HEK293 (cell line): Measurements from ENCODE around the gene SH3BP1.

Experiments
- CTCF ChIA-PET: fragments of 350-600 bp; formaldehyde crosslinking; extraction: SDS; loops from one replicate; lab custom pipeline; 2021; ENCODE audit warnings: antibody characterized with exemption; lab: Yijun Ruan, JAX
- POLR2A ChIA-PET: fragments of 300-600 bp; formaldehyde crosslinking; extraction: SDS; loops from one replicate; lab custom pipeline; 2020; ENCODE audit warnings: antibody characterized with exemption, inconsistent platforms; lab: Yijun Ruan, JAX
- H3K27ac ChIP-seq: fragments of 200-500 bp; sonication (Bioruptor generic); 2 replicates; pipeline ENCODE4 v1.5.1; 2014; ENCODE audit warnings: low read depth, low read length, control low read depth, inconsistent platforms; ENCODE audit errors: extremely low read depth
- H3K36me3 ChIP-seq, 2 experiments: fragments of 200-500 bp in 1 of 2; sonication (Bioruptor generic) in 1 of 2; 1 replicate in 1 of 2; 2 replicates in 1 of 2; pipeline ENCODE4 v1.5.1; 2014 to 2017; ENCODE audit warnings: inconsistent platforms in 2 of 2, low read length in 2 of 2; ENCODE audit not compliant: control insufficient read depth in 2 of 2, insufficient read depth in 1 of 2
- H3K4me1 ChIP-seq: fragments of 200-500 bp; sonication (Bioruptor generic); 2 replicates; pipeline ENCODE4 v1.5.1; 2014; ENCODE audit warnings: mild to moderate bottlenecking, low read length, inconsistent platforms; ENCODE audit not compliant: control insufficient read depth, insufficient read depth
- H3K4me3 ChIP-seq: 2 replicates; pipeline ENCODE4 v1.5.1; 2011; ENCODE audit warnings: low read depth, mild to moderate bottlenecking, control low read depth, low read length, moderate library complexity
- H3K9me3 ChIP-seq: fragments of 200-500 bp; sonication (Bioruptor generic); 2 replicates; pipeline ENCODE4 v1.5.1; 2014; ENCODE audit warnings: low read depth, low read length, inconsistent platforms; ENCODE audit not compliant: control insufficient read depth, insufficient read depth
- GLIS2 ChIP-seq: fragments of 450-650 bp; formaldehyde crosslinking; IDR thresholded peaks from 2 replicates; pipeline ENCODE4 v1.5.1; 2016; ENCODE audit warnings: missing biosample characterization, missing genetic modification characterization
- HOXD13 ChIP-seq: sonication (generic); formaldehyde crosslinking; IDR thresholded peaks from 2 replicates; pipeline ENCODE4 v1.8.0; 2022; ENCODE audit warnings: missing genetic modification reagents, borderline replicate concordance
- SCRT2 ChIP-seq: fragments of 450-650 bp; formaldehyde crosslinking; IDR thresholded peaks from 2 replicates; pipeline ENCODE4 v1.5.1; 2016; ENCODE audit warnings: missing biosample characterization, missing genetic modification characterization
- WT1 ChIP-seq: fragments of 450-650 bp; formaldehyde crosslinking; IDR thresholded peaks from 2 replicates; pipeline ENCODE4 v1.5.1; 2016; ENCODE audit warnings: missing biosample characterization, missing genetic modification characterization
- ZBTB17 ChIP-seq: fragments of 450-650 bp; formaldehyde crosslinking; IDR thresholded peaks from 2 replicates; pipeline ENCODE4 v1.5.1; 2016; ENCODE audit warnings: missing biosample characterization, missing genetic modification characterization
- ZBTB20 ChIP-seq: fragments of 450-650 bp; formaldehyde crosslinking; IDR thresholded peaks from 2 replicates; pipeline ENCODE4 v1.5.1; 2016; ENCODE audit warnings: missing biosample characterization, missing genetic modification characterization
- ZEB2 ChIP-seq: fragments of 450-650 bp; formaldehyde crosslinking; IDR thresholded peaks from 2 replicates; pipeline ENCODE4 v1.5.1; 2016; ENCODE audit warnings: missing biosample characterization, missing genetic modification characterization
- ZFP41 ChIP-seq: fragments of 450-650 bp; formaldehyde crosslinking; IDR thresholded peaks from 2 replicates; pipeline ENCODE4 v1.5.1; 2016; ENCODE audit warnings: missing biosample characterization, missing genetic modification characterization, borderline replicate concordance
- ZIC2 ChIP-seq: fragments of 450-650 bp; formaldehyde crosslinking; IDR thresholded peaks from 2 replicates; pipeline ENCODE4 v1.5.1; 2016; ENCODE audit warnings: missing biosample characterization, missing genetic modification characterization
- ZNF202 ChIP-seq: fragments of 450-650 bp; formaldehyde crosslinking; IDR thresholded peaks from 2 replicates; pipeline ENCODE4 v1.5.1; 2016; ENCODE audit warnings: missing biosample characterization, missing genetic modification characterization, borderline replicate concordance
- ZNF23 ChIP-seq: fragments of 450-650 bp; formaldehyde crosslinking; IDR thresholded peaks from 2 replicates; pipeline ENCODE4 v1.5.1; 2016; ENCODE audit warnings: missing biosample characterization, missing genetic modification characterization, borderline replicate concordance
- ZNF311 ChIP-seq: fragments of 450-650 bp; formaldehyde crosslinking; IDR thresholded peaks from 2 replicates; pipeline ENCODE4 v1.5.1; 2017; ENCODE audit warnings: missing biosample characterization, missing genetic modification characterization, borderline replicate concordance
- ZNF473 ChIP-seq: fragments of 450-650 bp; formaldehyde crosslinking; IDR thresholded peaks from 2 replicates; pipeline ENCODE4 v1.5.1; 2017; ENCODE audit warnings: missing biosample characterization, missing genetic modification characterization
- ZNF510 ChIP-seq: fragments of 450-650 bp; formaldehyde crosslinking; IDR thresholded peaks from 2 replicates; pipeline ENCODE4 v1.5.1; 2018; ENCODE audit warnings: mild to moderate bottlenecking, missing genetic modification characterization, missing biosample characterization; ENCODE audit not compliant: insufficient replicate concordance
- ZNF544 ChIP-seq: fragments of 450-650 bp; formaldehyde crosslinking; IDR thresholded peaks from 2 replicates; pipeline ENCODE4 v1.5.0; 2017; ENCODE audit warnings: missing biosample characterization, missing genetic modification characterization
- ZNF560 ChIP-seq: fragments of 450-650 bp; formaldehyde crosslinking; IDR thresholded peaks from 2 replicates; pipeline ENCODE4 v1.5.1; 2017; ENCODE audit warnings: missing biosample characterization, missing genetic modification characterization, borderline replicate concordance
- ZNF600 ChIP-seq: fragments of 450-650 bp; formaldehyde crosslinking; IDR thresholded peaks from 2 replicates; pipeline ENCODE4 v1.5.1; 2016; ENCODE audit warnings: missing biosample characterization, missing genetic modification characterization
- ZNF626 ChIP-seq: fragments of 450-650 bp; sonication (Bioruptor Pico); formaldehyde crosslinking; IDR thresholded peaks from 2 replicates; pipeline ENCODE4 v1.5.1; 2018; ENCODE audit warnings: missing biosample characterization, missing genetic modification characterization, inconsistent platforms
- ZNF707 ChIP-seq: fragments of 450-650 bp; formaldehyde crosslinking; IDR thresholded peaks from 2 replicates; pipeline ENCODE4 v1.5.1; 2016; ENCODE audit warnings: missing biosample characterization, missing genetic modification characterization
- ZNF792 ChIP-seq: fragments of 450-650 bp; formaldehyde crosslinking; IDR thresholded peaks from 2 replicates; pipeline ENCODE4 v1.5.1; 2016; ENCODE audit warnings: missing biosample characterization, missing genetic modification characterization
- ZNF830 ChIP-seq: fragments of 450-650 bp; IDR thresholded peaks from 2 replicates; pipeline ENCODE4 v1.5.0; 2018; ENCODE audit warnings: missing biosample characterization, missing genetic modification characterization, low read depth, mild to moderate bottlenecking, moderate library complexity
- ZSCAN30 ChIP-seq: fragments of 450-650 bp; IDR thresholded peaks from 2 replicates; pipeline ENCODE4 v1.5.1; 2018; ENCODE audit warnings: missing biosample characterization, mild to moderate bottlenecking, missing genetic modification characterization, moderate library complexity
- TF ChIP-seq, protein P1 (sequence below): fragments of 450-650 bp; formaldehyde crosslinking; IDR thresholded peaks from 2 replicates; pipeline ENCODE4 v1.5.1; 2016; ENCODE audit warnings: missing biosample characterization, missing genetic modification characterization
- TF ChIP-seq, protein P2 (sequence below): fragments of 450-650 bp; formaldehyde crosslinking; IDR thresholded peaks from 2 replicates; pipeline ENCODE4 v1.5.1; 2016; ENCODE audit warnings: missing biosample characterization, missing genetic modification characterization
- TF ChIP-seq, protein P3 (sequence below): fragments of 450-650 bp; formaldehyde crosslinking; IDR thresholded peaks from 2 replicates; pipeline ENCODE4 v1.5.1; 2016; ENCODE audit warnings: missing biosample characterization, missing genetic modification characterization
- TF ChIP-seq, protein P4 (sequence below): fragments of 450-650 bp; formaldehyde crosslinking; IDR thresholded peaks from 2 replicates; pipeline ENCODE4 v1.5.1; 2016; ENCODE audit warnings: missing biosample characterization, missing genetic modification characterization
- TF ChIP-seq, protein P5 (sequence below): fragments of 450-650 bp; formaldehyde crosslinking; IDR thresholded peaks from 2 replicates; pipeline ENCODE4 v1.5.1; 2016; ENCODE audit warnings: missing biosample characterization, missing genetic modification characterization

The SH3BP1 gene

DNA sequence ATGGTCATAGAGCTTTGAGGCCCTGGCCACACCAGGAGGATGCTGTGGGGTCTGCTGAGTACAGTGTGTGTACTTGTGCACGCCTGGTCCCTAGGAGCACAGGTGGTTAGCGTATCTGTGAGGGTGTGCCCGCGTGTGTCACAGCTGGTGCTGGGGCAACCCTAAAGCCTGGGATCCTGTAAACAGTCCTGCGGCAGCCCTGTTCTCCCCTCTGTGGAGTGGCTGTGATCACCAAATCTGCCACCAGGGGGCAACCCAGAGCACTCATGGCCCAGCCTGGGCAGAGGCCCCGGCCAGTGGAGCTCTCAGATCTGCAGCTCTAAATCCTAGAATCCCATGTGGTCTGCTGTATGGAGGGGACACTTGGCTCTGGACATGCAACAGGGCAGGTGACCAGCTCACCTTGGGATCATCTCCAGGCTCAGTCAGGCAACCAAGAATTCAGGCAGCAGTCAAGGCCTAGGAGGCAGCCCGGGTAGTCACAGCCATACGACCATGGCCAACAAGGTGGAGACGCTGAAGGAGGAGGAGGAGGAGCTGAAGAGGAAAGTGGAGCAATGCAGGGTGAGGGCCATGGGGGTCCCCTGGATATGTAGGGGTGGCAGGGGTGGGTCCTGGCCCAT is 3.9 kb downstream of the SH3BP1 start:
- POLR2A ChIA-PET = interaction anchor here (0.5 to 4.7 kb wide), 18 partner anchors 9 to 1359 kb away, joined by 3 to 85 read pairs (median 6); partner anchors contain the start of genes GGA1, LGALS1, NOL12 and PDXP
- peaks cover 0 to 66% of the 10 kb centered on the region in 2 experiments; a peak in 2 of 3 replicates for H3K36me3 ChIP-seq
- no peak for TF ChIP-seq ZNF560 (tag by site-specific recombination)
- TF ChIP-seq ZNF792 (tag by site-specific recombination) = no peak
- no peak for TF ChIP-seq ZNF311 (tag by site-specific recombination)
- TF ChIP-seq ZNF600 (tag by site-specific recombination) = no peak
- TF ChIP-seq, protein P1, sequence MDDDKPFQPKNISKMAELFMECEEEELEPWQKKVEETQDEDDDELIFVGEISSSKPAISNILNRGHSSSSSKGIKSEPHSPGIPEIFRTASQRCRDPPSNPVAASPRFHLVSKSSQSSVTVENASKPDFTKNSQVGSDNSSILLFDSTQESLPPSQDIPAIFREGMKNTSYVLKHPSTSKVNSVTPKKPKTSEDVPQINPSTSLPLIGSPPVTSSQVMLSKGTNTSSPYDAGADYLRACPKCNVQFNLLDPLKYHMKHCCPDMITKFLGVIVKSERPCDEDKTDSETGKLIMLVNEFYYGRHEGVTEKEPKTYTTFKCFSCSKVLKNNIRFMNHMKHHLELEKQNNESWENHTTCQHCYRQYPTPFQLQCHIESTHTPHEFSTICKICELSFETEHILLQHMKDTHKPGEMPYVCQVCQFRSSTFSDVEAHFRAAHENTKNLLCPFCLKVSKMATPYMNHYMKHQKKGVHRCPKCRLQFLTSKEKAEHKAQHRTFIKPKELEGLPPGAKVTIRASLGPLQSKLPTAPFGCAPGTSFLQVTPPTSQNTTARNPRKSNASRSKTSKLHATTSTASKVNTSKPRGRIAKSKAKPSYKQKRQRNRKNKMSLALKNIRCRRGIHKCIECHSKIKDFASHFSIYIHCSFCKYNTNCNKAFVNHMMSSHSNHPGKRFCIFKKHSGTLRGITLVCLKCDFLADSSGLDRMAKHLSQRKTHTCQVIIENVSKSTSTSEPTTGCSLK (tag by site-specific recombination) = no peak
- TF ChIP-seq, protein P2, sequence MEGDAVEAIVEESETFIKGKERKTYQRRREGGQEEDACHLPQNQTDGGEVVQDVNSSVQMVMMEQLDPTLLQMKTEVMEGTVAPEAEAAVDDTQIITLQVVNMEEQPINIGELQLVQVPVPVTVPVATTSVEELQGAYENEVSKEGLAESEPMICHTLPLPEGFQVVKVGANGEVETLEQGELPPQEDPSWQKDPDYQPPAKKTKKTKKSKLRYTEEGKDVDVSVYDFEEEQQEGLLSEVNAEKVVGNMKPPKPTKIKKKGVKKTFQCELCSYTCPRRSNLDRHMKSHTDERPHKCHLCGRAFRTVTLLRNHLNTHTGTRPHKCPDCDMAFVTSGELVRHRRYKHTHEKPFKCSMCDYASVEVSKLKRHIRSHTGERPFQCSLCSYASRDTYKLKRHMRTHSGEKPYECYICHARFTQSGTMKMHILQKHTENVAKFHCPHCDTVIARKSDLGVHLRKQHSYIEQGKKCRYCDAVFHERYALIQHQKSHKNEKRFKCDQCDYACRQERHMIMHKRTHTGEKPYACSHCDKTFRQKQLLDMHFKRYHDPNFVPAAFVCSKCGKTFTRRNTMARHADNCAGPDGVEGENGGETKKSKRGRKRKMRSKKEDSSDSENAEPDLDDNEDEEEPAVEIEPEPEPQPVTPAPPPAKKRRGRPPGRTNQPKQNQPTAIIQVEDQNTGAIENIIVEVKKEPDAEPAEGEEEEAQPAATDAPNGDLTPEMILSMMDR (tag by site-specific recombination) = peak; percentile 89
- TF ChIP-seq ZEB2 (tag by site-specific recombination) = no peak
- TF ChIP-seq ZNF202 (tag by site-specific recombination) = no peak
- TF ChIP-seq, protein P3, sequence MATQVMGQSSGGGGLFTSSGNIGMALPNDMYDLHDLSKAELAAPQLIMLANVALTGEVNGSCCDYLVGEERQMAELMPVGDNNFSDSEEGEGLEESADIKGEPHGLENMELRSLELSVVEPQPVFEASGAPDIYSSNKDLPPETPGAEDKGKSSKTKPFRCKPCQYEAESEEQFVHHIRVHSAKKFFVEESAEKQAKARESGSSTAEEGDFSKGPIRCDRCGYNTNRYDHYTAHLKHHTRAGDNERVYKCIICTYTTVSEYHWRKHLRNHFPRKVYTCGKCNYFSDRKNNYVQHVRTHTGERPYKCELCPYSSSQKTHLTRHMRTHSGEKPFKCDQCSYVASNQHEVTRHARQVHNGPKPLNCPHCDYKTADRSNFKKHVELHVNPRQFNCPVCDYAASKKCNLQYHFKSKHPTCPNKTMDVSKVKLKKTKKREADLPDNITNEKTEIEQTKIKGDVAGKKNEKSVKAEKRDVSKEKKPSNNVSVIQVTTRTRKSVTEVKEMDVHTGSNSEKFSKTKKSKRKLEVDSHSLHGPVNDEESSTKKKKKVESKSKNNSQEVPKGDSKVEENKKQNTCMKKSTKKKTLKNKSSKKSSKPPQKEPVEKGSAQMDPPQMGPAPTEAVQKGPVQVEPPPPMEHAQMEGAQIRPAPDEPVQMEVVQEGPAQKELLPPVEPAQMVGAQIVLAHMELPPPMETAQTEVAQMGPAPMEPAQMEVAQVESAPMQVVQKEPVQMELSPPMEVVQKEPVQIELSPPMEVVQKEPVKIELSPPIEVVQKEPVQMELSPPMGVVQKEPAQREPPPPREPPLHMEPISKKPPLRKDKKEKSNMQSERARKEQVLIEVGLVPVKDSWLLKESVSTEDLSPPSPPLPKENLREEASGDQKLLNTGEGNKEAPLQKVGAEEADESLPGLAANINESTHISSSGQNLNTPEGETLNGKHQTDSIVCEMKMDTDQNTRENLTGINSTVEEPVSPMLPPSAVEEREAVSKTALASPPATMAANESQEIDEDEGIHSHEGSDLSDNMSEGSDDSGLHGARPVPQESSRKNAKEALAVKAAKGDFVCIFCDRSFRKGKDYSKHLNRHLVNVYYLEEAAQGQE (tag by site-specific recombination) = no peak
- no peak for TF ChIP-seq WT1
- no peak for TF ChIP-seq ZNF830 (tag by site-specific recombination)
- no peak for TF ChIP-seq ZFP41 (tag by site-specific recombination)
- 0 out of 2 replicates have a peak, but pooled peaks have one; percentile 27 for TF ChIP-seq ZSCAN30 (tag by site-specific recombination)
- TF ChIP-seq ZNF626 = no peak
- TF ChIP-seq, protein P4, sequence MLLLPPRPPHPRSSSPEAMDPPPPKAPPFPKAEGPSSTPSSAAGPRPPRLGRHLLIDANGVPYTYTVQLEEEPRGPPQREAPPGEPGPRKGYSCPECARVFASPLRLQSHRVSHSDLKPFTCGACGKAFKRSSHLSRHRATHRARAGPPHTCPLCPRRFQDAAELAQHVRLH (tag by site-specific recombination) = no peak
- TF ChIP-seq, protein P5, sequence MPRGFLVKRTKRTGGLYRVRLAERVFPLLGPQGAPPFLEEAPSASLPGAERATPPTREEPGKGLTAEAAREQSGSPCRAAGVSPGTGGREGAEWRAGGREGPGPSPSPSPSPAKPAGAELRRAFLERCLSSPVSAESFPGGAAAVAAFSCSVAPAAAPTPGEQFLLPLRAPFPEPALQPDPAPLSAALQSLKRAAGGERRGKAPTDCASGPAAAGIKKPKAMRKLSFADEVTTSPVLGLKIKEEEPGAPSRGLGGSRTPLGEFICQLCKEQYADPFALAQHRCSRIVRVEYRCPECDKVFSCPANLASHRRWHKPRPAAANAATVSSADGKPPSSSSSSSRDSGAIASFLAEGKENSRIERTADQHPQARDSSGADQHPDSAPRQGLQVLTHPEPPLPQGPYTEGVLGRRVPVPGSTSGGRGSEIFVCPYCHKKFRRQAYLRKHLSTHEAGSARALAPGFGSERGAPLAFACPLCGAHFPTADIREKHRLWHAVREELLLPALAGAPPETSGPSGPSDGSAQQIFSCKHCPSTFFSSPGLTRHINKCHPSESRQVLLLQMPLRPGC = no peak
- TF ChIP-seq ZBTB20 = no peak; the same call in 1 of the 2 replicates
- TF ChIP-seq ZNF473 = no peak
- TF ChIP-seq HOXD13 (CRISPR knock-in tag) = no peak
- TF ChIP-seq GLIS2 (tag by site-specific recombination) = peak; percentile 7; the same call in 1 of the 2 replicates
- no peak for TF ChIP-seq ZNF510 (tag by site-specific recombination)
- no peak for TF ChIP-seq SCRT2 (tag by site-specific recombination)
- no peak for TF ChIP-seq ZIC2 (tag by site-specific recombination)
- no peak for TF ChIP-seq ZNF23 (tag by site-specific recombination)
- TF ChIP-seq ZNF707 (tag by site-specific recombination) = no peak
- TF ChIP-seq ZNF544 (tag by site-specific recombination) = no peak
- peak; percentile 64; the same call in 1 of the 2 replicates for TF ChIP-seq ZBTB17

More for the DNA sequence above, 3.9 kb downstream of the SH3BP1 start:
- Histone ChIP-seq H3K4me3 (no peak overlapping the region), H3K9me3 (no peaks in the 10 kb centered on the region), H3K4me1 (peaks cover 8% of the 10 kb centered on the region; the same call in 1 of the 2 replicates), H3K27ac (no peak overlapping the region)
- CTCF ChIA-PET = interaction anchor here (0.6 to 17.0 kb wide), 50 partner anchors 9 to 385 kb away, joined by 3 to 353 read pairs (median 5); partner anchors contain the start of genes GCAT, GGA1, LGALS1 and NOL12
